NB4 (cell line): ENCODE results near the gene PIGB.

Source experiments
- POLR2A ChIP-seq: IDR thresholded peaks from 2 replicates; pipeline ENCODE4 v1.6.1; 2011; ENCODE audit warnings: mild to moderate bottlenecking; ENCODE audit not compliant: insufficient read length; ENCODE audit errors: extremely low read depth
- TF ChIP-seq, protein P1 (sequence below): IDR thresholded peaks from one replicate; pipeline ENCODE4 v1.5.1; 2012; ENCODE audit warnings: low read depth, low read length

DNA sequence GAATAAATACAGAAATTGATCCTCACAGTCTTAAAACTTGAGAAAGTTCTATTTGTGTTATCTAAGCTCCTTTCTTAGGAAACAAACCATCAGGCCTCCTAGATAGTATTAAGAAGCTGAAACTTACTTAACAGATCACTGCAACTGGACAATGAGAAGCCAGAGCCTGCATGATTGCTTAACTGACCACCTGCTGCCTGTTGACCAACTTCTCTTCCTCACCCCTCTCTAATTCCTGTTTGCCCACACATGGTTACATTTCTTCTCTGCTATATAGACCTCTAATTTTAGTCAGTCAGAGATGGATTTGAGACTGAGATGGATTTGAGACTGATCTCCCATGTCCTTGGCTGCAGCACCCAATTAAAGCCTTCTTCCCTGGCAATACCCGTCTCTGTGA lies 75.7 kb downstream of the PIGB start:
- TF ChIP-seq, protein P1, sequence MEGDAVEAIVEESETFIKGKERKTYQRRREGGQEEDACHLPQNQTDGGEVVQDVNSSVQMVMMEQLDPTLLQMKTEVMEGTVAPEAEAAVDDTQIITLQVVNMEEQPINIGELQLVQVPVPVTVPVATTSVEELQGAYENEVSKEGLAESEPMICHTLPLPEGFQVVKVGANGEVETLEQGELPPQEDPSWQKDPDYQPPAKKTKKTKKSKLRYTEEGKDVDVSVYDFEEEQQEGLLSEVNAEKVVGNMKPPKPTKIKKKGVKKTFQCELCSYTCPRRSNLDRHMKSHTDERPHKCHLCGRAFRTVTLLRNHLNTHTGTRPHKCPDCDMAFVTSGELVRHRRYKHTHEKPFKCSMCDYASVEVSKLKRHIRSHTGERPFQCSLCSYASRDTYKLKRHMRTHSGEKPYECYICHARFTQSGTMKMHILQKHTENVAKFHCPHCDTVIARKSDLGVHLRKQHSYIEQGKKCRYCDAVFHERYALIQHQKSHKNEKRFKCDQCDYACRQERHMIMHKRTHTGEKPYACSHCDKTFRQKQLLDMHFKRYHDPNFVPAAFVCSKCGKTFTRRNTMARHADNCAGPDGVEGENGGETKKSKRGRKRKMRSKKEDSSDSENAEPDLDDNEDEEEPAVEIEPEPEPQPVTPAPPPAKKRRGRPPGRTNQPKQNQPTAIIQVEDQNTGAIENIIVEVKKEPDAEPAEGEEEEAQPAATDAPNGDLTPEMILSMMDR: no peak
- no peak for TF ChIP-seq POLR2A
